H1 (cell line): ENCODE measurements around the gene CPM. TPM values are rescaled to one million over a fixed set of nuclear protein-coding genes. Genes with fewer than 3 reads are reported as not detected.

Experiments used
- CTCF ChIA-PET: fragments of 300-600 bp; sonication (Branson Sonifier 250); formaldehyde crosslinking; loops from one replicate; lab custom pipeline; 2021; ENCODE audit not compliant: partially characterized antibody; lab: Charles Lee
- POLR2A ChIA-PET: fragments of 300-600 bp; sonication (Branson Sonifier 250); formaldehyde crosslinking; loops from one replicate; lab custom pipeline; 2021; ENCODE audit warnings: inconsistent platforms; ENCODE audit not compliant: partially characterized antibody; lab: Charles Lee
- DNase-seq, 2 experiments: peaks; one replicate each; pipeline versions ENCODE4 v3.0.0 to v3.0.0-alpha.2; 2010 to 2022; ENCODE audit warnings: low spot score in 2 of 2, low read depth in 1 of 2, mixed read lengths in 1 of 2
- FAIRE-seq: peaks from 2 replicates; lab custom pipeline; 2011; peaks lifted over from hg19 to GRCh38; lab: Jason Lieb, UNC
- H2AFZ ChIP-seq: 2 replicates; pipeline ENCODE4 v1.8.1; 2012; ENCODE audit warnings: low read length, inconsistent platforms
- H2AK5ac ChIP-seq: 2 replicates; pipeline ENCODE4 v1.6.1; 2013; ENCODE audit warnings: low read depth, low read length
- H2BK120ac ChIP-seq: replicated peaks from 2 replicates; pipeline ENCODE3; 2013; ENCODE audit warnings: low read depth, low read length, inconsistent platforms
- H2BK12ac ChIP-seq: 2 replicates; pipeline ENCODE4 v1.6.1; 2013; ENCODE audit warnings: low read depth, low read length
- H2BK15ac ChIP-seq: 2 replicates; pipeline ENCODE4 v1.6.1; 2013; ENCODE audit warnings: low read length
- H2BK20ac ChIP-seq: 2 replicates; pipeline ENCODE4 v1.6.1; 2013; ENCODE audit warnings: low read length
- H2BK5ac ChIP-seq: 2 replicates; pipeline ENCODE4 v1.6.1; 2013; ENCODE audit warnings: low read depth, low read length
- H3K14ac ChIP-seq: 2 replicates; pipeline ENCODE4 v1.6.1; 2013; ENCODE audit warnings: inconsistent platforms; ENCODE audit not compliant: insufficient read length
- H3K18ac ChIP-seq: 2 replicates; pipeline ENCODE4 v1.6.1; 2013; ENCODE audit warnings: low read length; ENCODE audit errors: extremely low read depth
- H3K23ac ChIP-seq: 2 replicates; pipeline ENCODE4 v1.6.1; 2013; ENCODE audit warnings: inconsistent platforms; ENCODE audit not compliant: insufficient read length
- H3K23me2 ChIP-seq: 2 replicates; pipeline ENCODE4 v1.6.1; 2013; ENCODE audit warnings: low read depth, low read length
- H3K27ac ChIP-seq: 2 replicates; pipeline ENCODE4 v1.6.1; 2011; ENCODE audit warnings: low read depth, low read length, inconsistent platforms
- H3K27me3 ChIP-seq, 4 experiments: replicated peaks in 1 of 4; 1 replicate in 1 of 4; 2 replicates in 3 of 4; pipeline versions ENCODE4 v1.6.1 to v1.8.1; 2011 to 2013; ENCODE audit warnings: low read length in 3 of 4, mild to moderate bottlenecking in 3 of 4, inconsistent platforms in 2 of 4, mixed read lengths in 2 of 4, moderate library complexity in 1 of 4; ENCODE audit not compliant: control insufficient read depth in 3 of 4, insufficient read depth in 3 of 4; ENCODE audit errors: extremely low read depth in 1 of 4
- H3K36me3 ChIP-seq, 4 experiments: 2 replicates each; pipeline versions ENCODE4 v1.6.1 to v1.8.1; 2011 to 2013; ENCODE audit warnings: mild to moderate bottlenecking in 4 of 4, low read length in 3 of 4, moderate library complexity in 2 of 4, control low read depth in 1 of 4, inconsistent platforms in 1 of 4; ENCODE audit not compliant: insufficient read depth in 4 of 4, control insufficient read depth in 2 of 4
- H3K4ac ChIP-seq: replicated peaks from 2 replicates; pipeline ENCODE3; 2013; ENCODE audit warnings: low read length, low read depth, mixed read lengths, inconsistent platforms; ENCODE audit not compliant: insufficient read length
- H3K4me1 ChIP-seq, 4 experiments: replicated peaks in 1 of 4; 1 replicate in 1 of 4; 2 replicates in 3 of 4; pipeline versions ENCODE4 v1.6.1 to v1.8.1; 2011 to 2013; ENCODE audit warnings: low read length in 3 of 4, inconsistent platforms in 2 of 4, mixed read lengths in 1 of 4; ENCODE audit not compliant: insufficient read depth in 4 of 4, control insufficient read depth in 3 of 4
- H3K4me2 ChIP-seq, 2 experiments: 2 replicates each; pipeline versions ENCODE4 v1.6.1 to v1.8.1; 2011 to 2013; ENCODE audit warnings: low read depth in 2 of 2, low read length in 2 of 2, control low read depth in 1 of 2, inconsistent platforms in 1 of 2, mild to moderate bottlenecking in 1 of 2; ENCODE audit not compliant: insufficient read depth in 1 of 2
- H3K4me3 ChIP-seq, 4 experiments: fragments of 200-600, 300-600 bp in 1 of 4; sonication (generic), shearing (Covaris generic), sonication (Bioruptor Twin) in 1 of 4; 2 replicates each; pipeline versions ENCODE4 v1.5.1 to v1.8.1; 2011 to 2016; ENCODE audit warnings: low read length in 4 of 4, low read depth in 3 of 4, control low read depth in 2 of 4, inconsistent platforms in 2 of 4, mild to moderate bottlenecking in 2 of 4, mixed read lengths in 1 of 4, moderate library complexity in 1 of 4; ENCODE audit not compliant: insufficient read depth in 2 of 4; ENCODE audit errors: extremely low read depth in 1 of 4
- H3K56ac ChIP-seq: replicated peaks from 2 replicates; pipeline ENCODE3; 2013; ENCODE audit warnings: low read depth, mild to moderate bottlenecking, mixed read lengths, low read length, inconsistent platforms; ENCODE audit not compliant: insufficient read length
- H3K79me1 ChIP-seq: 2 replicates; pipeline ENCODE4 v1.6.1; 2013; ENCODE audit warnings: low read depth, low read length, control low read depth
- H3K79me2 ChIP-seq, 2 experiments: 2 replicates each; pipeline versions ENCODE4 v1.6.1 to v1.8.1; 2012 to 2013; ENCODE audit warnings: low read length in 2 of 2, mild to moderate bottlenecking in 2 of 2, inconsistent platforms in 1 of 2; ENCODE audit not compliant: insufficient read depth in 2 of 2, control insufficient read depth in 1 of 2
- H3K9ac ChIP-seq, 4 experiments: replicated peaks in 1 of 4; 1 replicate in 1 of 4; 2 replicates in 3 of 4; pipeline versions ENCODE4 v1.6.1 to v1.8.1; 2011 to 2013; ENCODE audit warnings: low read depth in 3 of 4, low read length in 3 of 4, control low read depth in 2 of 4, mild to moderate bottlenecking in 2 of 4, moderate library complexity in 2 of 4, inconsistent platforms in 1 of 4; ENCODE audit errors: extremely low read depth in 1 of 4
- H3K9me3 ChIP-seq, 2 experiments: 2 replicates each; pipeline versions ENCODE4 v1.6.1 to v1.8.1; 2012 to 2013; ENCODE audit warnings: mild to moderate bottlenecking in 2 of 2, moderate library complexity in 2 of 2, control low read depth in 1 of 2, inconsistent platforms in 1 of 2, low read depth in 1 of 2, low read length in 1 of 2, mixed read lengths in 1 of 2; ENCODE audit not compliant: insufficient read depth in 2 of 2
- H4K20me1 ChIP-seq, 2 experiments: replicated peaks in 1 of 2; 2 replicates each; pipeline versions ENCODE3 to v1.8.1; 2011 to 2013; ENCODE audit warnings: inconsistent platforms in 2 of 2, low read length in 2 of 2, mild to moderate bottlenecking in 1 of 2; ENCODE audit not compliant: insufficient read depth in 2 of 2, control insufficient read depth in 1 of 2
- H4K5ac ChIP-seq: 2 replicates; pipeline ENCODE4 v1.6.1; 2013; ENCODE audit warnings: low read length, low read depth, mixed read lengths, inconsistent platforms; ENCODE audit not compliant: insufficient read length
- H4K8ac ChIP-seq: 2 replicates; pipeline ENCODE4 v1.8.0; 2013; ENCODE audit warnings: mild to moderate bottlenecking, moderate library complexity, low read length, inconsistent platforms; ENCODE audit not compliant: insufficient read depth; ENCODE audit errors: extremely low read depth
- H4K91ac ChIP-seq: replicated peaks from 2 replicates; pipeline ENCODE3; 2013; ENCODE audit warnings: low read length, mixed read lengths, inconsistent platforms; ENCODE audit not compliant: insufficient read length
- ATF2 ChIP-seq: IDR thresholded peaks from 2 replicates; pipeline ENCODE4 v1.6.1; 2012; ENCODE audit warnings: low read length, inconsistent platforms
- BCL11A ChIP-seq, 2 experiments: IDR thresholded peaks; one replicate each; pipeline ENCODE4 v1.6.1; 2011; ENCODE audit warnings: low read depth in 2 of 2, low read length in 2 of 2, mild to moderate bottlenecking in 2 of 2
- CREB1 ChIP-seq: IDR thresholded peaks from 2 replicates; pipeline ENCODE4 v1.6.1; 2012; ENCODE audit warnings: inconsistent platforms
- EP300 ChIP-seq, 2 experiments: IDR thresholded peaks; 1 replicate in 1 of 2; 2 replicates in 1 of 2; pipeline ENCODE4 v1.6.1; 2011 to 2012; ENCODE audit warnings: low read depth in 2 of 2, low read length in 2 of 2, mild to moderate bottlenecking in 2 of 2, borderline replicate concordance in 1 of 2, inconsistent platforms in 1 of 2, moderate library complexity in 1 of 2
- KDM4A ChIP-seq: IDR thresholded peaks from one replicate; pipeline ENCODE4 v1.7.1; 2012; ENCODE audit warnings: low read depth, mild to moderate bottlenecking, moderate library complexity, low read length, inconsistent platforms; ENCODE audit not compliant: severe bottlenecking
- SUZ12 ChIP-seq: fragments of 200-600 bp; sonication (generic); IDR thresholded peaks from 2 replicates; pipeline ENCODE4 v1.6.1; 2012; ENCODE audit warnings: mild to moderate bottlenecking, inconsistent platforms, low read length, moderate library complexity, mixed read lengths
- TCF12 ChIP-seq: IDR thresholded peaks from 2 replicates; pipeline ENCODE4 v1.6.1; 2011; ENCODE audit warnings: low read depth, mild to moderate bottlenecking, low read length
- YY1 ChIP-seq: IDR thresholded peaks from 2 replicates; pipeline ENCODE4 v1.6.1; 2011; ENCODE audit warnings: low read depth, mild to moderate bottlenecking, low read length
- WGBS, 2 experiments: shearing (Covaris generic) in 1 of 2; methylation state at CpG; one replicate each; pipeline versions ENCODE4 v1.1.6 to v1.1.7; 2013 to 2015; ENCODE audit warnings: low lambda C conversion rate in 2 of 2, mixed read lengths in 2 of 2, inconsistent platforms in 1 of 2, low coverage in 1 of 2, missing lambda C conversion rate in 1 of 2; ENCODE audit not compliant: insufficient replicate concordance in 2 of 2, insufficient coverage in 1 of 2, insufficient read length in 1 of 2; ENCODE audit errors: extremely low coverage in 1 of 2, missing lambda C conversion rate in 1 of 2; 5-methylcytosine and 5-hydroxymethylcytosine counted together
- polyA plus RNA-seq, 7 experiments: library from polyadenylated mRNA; depleted of rRNA in 3 of 7; stranded (reverse) in 5 of 7; unstranded in 2 of 7; fragments of >200 nt in 5 of 7; fragments of 200-250 nt in 2 of 7; gene quantifications; 1 replicate in 5 of 7; 2 replicates in 1 of 7; 4 replicates in 1 of 7; pipeline versions ENCODE4 v1.2.1 to v1.2.3, GENCODE V29; 2011 to 2013; ENCODE audit warnings: missing spikeins in 2 of 7, mixed read lengths in 2 of 7
- total RNA-seq: library from RNA; stranded (reverse); fragmentation: NEBNext Ultra II Directional; extraction: Animal tissue kit (Norgen Biotek cat#: 25700); gene quantifications from 2 replicates; pipeline ENCODE4 v1.2.1, GENCODE V29; 2021

Gene CPM
- total and polyA plus RNA-seq, 2 of the 8 experiments (the other 6 are each of a cell fraction or from before 2014, with no cell fraction given): 0.33 to 3.1 TPM

GRCh38 chr12:68828672-68829068 is 104.3 kb downstream of the CPM start:
- no peak overlapping the region for H4K8ac ChIP-seq

More at GRCh38 chr12:68828672-68829068, 104.3 kb downstream of the CPM start:
- H3K4me2 ChIP-seq: no peak overlapping the region
- H2BK5ac ChIP-seq: no peak overlapping the region
- ChIA-PET CTCF (interaction anchor here (0.8 to 1.4 kb wide), 4 partner anchors 11 to 241 kb away, joined by 3 to 5 read pairs (median 4); partner anchors contain the start of gene MDM2), POLR2A (interaction anchor here (0.9 to 1.6 kb wide), 4 partner anchors 10 to 21 kb away, joined by 3 to 12 read pairs (median 6); partner anchors contain the start of gene MDM2)
- H4K5ac ChIP-seq: no peak overlapping the region
- H3K4ac ChIP-seq: no peak overlapping the region
- H2AFZ ChIP-seq: no peak overlapping the region
- no peaks in the 10 kb centered on the region for H3K27me3 ChIP-seq
- DNase-seq: no peak
- no peaks in the 10 kb centered on the region for H3K79me1 ChIP-seq
- H3K4me3 ChIP-seq: no peak overlapping the region
- H2AK5ac ChIP-seq: no peak overlapping the region
- no peak overlapping the region for H3K18ac ChIP-seq
- TF ChIP-seq SUZ12 (no peak), YY1 (no peak), ATF2 (no peak), BCL11A (IDR thresholded peaks at IDR 0.05; ENCODE audit: low read depth in 2 of 2, low read length in 2 of 2) (no peak), CREB1 (no peak), KDM4A (no peak), TCF12 (no peak), EP300 (IDR thresholded peaks at IDR 0.05; ENCODE audit: borderline replicate concordance in 1 of 2, low read depth in 2 of 2, low read length in 2 of 2) (no peak)
- peaks cover 0 to 4% of the 10 kb centered on the region in 2 experiments; a peak in 1 of 4 replicates for H3K79me2 ChIP-seq
- peaks cover 0 to 3% (median 1%) of the 10 kb centered on the region in 4 experiments; a peak in 1 of 7 replicates for H3K4me1 ChIP-seq
- H2BK12ac ChIP-seq: no peak overlapping the region
- H2BK20ac ChIP-seq: no peak overlapping the region
- WGBS, 2 experiments: 91% methylated on average over 7 of the region's 7 CpGs; no CpG with 5 or more reads in 1 of the 2 experiments
- no peak overlapping the region for H3K56ac ChIP-seq
- peaks cover 8 to 89% (median 38%) of the 10 kb centered on the region in 4 experiments; a peak in 7 of 8 replicates for H3K36me3 ChIP-seq
- H3K9ac ChIP-seq: no peak overlapping the region
- H3K9me3 ChIP-seq: no peaks in the 10 kb centered on the region
- no peak overlapping the region for H4K91ac ChIP-seq
- peaks cover 2 to 4% of the 10 kb centered on the region in 2 experiments for H4K20me1 ChIP-seq
- no peak overlapping the region for H2BK15ac ChIP-seq
- H3K23ac ChIP-seq: no peak overlapping the region
- no peak for FAIRE-seq
- no peak overlapping the region for H2BK120ac ChIP-seq
- no peak overlapping the region for H3K14ac ChIP-seq
- H3K27ac ChIP-seq: no peak overlapping the region
- no peaks in the 10 kb centered on the region for H3K23me2 ChIP-seq
